T47D (cell line): ENCODE results near the gene RBCK1.

Experiments used
- DNase-seq, 2 experiments: peaks; one replicate each; pipeline versions ENCODE4 v3.0.0 to v3.0.0-alpha.2; 2011 to 2012; ENCODE audit warnings: low read depth in 1 of 2, low spot score in 1 of 2
- JUND ChIP-seq: IDR thresholded peaks from 2 replicates; pipeline ENCODE4 v1.6.1; 2012; ENCODE audit warnings: low read depth
- in situ Hi-C: cut with HindIII; loops from 2 replicates; pipeline ENCODE4 v1.10.0; 2016; ENCODE audit warnings: low sequenced_read_pairs, low pct_unique_long_range_greater_than_20kb

The RBCK1 gene

GRCh38 chr20:419556-420165, 11.6 kb downstream of the RBCK1 start:
- DNase-seq = no peak
- no peak for TF ChIP-seq JUND
- in situ Hi-C loops = no loop called here

- no peak for DNase-seq
- in situ Hi-C loops = no loop called here
- TF ChIP-seq JUND = no peak
These were observed 12.1 kb downstream of the RBCK1 start for GRCh38 chr20:420166-420620.

GRCh38 chr20:420721-421574, 12.8 kb downstream of the RBCK1 start:
- in situ Hi-C loops = no loop called here
- TF ChIP-seq JUND = no peak
- DNase-seq = peak; percentile 82 to 88

GRCh38 chr20:421685-422250, 13.7 kb downstream of the RBCK1 start:
- in situ Hi-C loops = no loop called here
- no peak for TF ChIP-seq JUND
- DNase-seq = no peak

- no peak for TF ChIP-seq JUND
- no peak for DNase-seq
- in situ Hi-C loops = no loop called here
These were observed 18.5 kb downstream of the RBCK1 start for GRCh38 chr20:426566-426965.

GRCh38 chr20:427401-427800, 19.3 kb downstream of the RBCK1 start:
- in situ Hi-C loops = no loop called here
- no peak for DNase-seq
- no peak for TF ChIP-seq JUND

- in situ Hi-C loops = no loop called here
- TF ChIP-seq JUND = no peak
- no peak for DNase-seq
These were observed 20.0 kb downstream of the RBCK1 start for GRCh38 chr20:427849-428657.

- DNase-seq = no peak
- no peak for TF ChIP-seq JUND
- in situ Hi-C loops = no loop called here
These were observed 20.6 kb downstream of the RBCK1 start for GRCh38 chr20:428658-429200.

- in situ Hi-C loops = no loop called here
- TF ChIP-seq JUND = no peak
- DNase-seq = no peak
These were observed 22.2 kb downstream of the RBCK1 start for GRCh38 chr20:430091-430999.

GRCh38 chr20:431012-431904, 23.2 kb downstream of the RBCK1 start:
- in situ Hi-C loops = no loop called here
- TF ChIP-seq JUND = no peak
- DNase-seq = peak; percentile 92 to 93
